Upper lobe of left lung (tissue), 6 donors: Measurements from ENCODE around the gene EXOC4. TPM values are rescaled to one million over a fixed set of nuclear protein-coding genes. Genes with fewer than 3 reads are reported as not detected.

Source experiments
- ATAC-seq, 2 donors: fragments of 200-7000 bp; cut with Tn5 transposase; one replicate each; pipeline ENCODE4 v1.9.1; 2022; ENCODE audit warnings: mild to moderate bottlenecking in 2 of 2, moderate library complexity in 2 of 2; ENCODE audit not compliant: low FRiP score in 2 of 2
- DNase-seq, 2 donors: peaks; one replicate each; pipeline ENCODE4 v3.0.0-alpha.2; 2019 to 2020
- H3K27ac ChIP-seq, 4 donors: fragments of 200-600 bp; sonication (generic); one replicate each; pipeline ENCODE4 v1.5.1; 2016 to 2019
- H3K27me3 ChIP-seq, 4 donors: fragments of 200-600 bp; sonication (generic); one replicate each; pipeline ENCODE4 v1.5.1; 2017 to 2019
- H3K36me3 ChIP-seq, 4 donors: fragments of 200-600 bp; sonication (generic); one replicate each; pipeline ENCODE4 v1.5.1; 2016 to 2019
- H3K4me1 ChIP-seq, 4 donors: fragments of 200-600 bp; sonication (generic); one replicate each; pipeline ENCODE4 v1.5.1; 2018 to 2019
- H3K4me3 ChIP-seq, 4 donors: fragments of 200-600 bp; sonication (generic); one replicate each; pipeline ENCODE4 v1.5.1; 2017 to 2019; ENCODE audit warnings: mild to moderate bottlenecking in 2 of 4, moderate library complexity in 1 of 4
- H3K9me3 ChIP-seq, 4 donors: fragments of 200-600 bp; sonication (generic); one replicate each; pipeline ENCODE4 v1.5.1; 2018 to 2019
- CTCF ChIP-seq, 6 experiments: fragments of 450-650 bp in 4 of 6; fragments of 200-600 bp in 2 of 6; sonication (generic) in 2 of 6; IDR thresholded peaks; one replicate each; pipeline ENCODE4 v1.5.1; 2016 to 2019; ENCODE audit warnings: antibody characterized with exemption in 6 of 6
- EP300 ChIP-seq, 4 donors: sonication (generic); formaldehyde crosslinking; IDR thresholded peaks; one replicate each; pipeline ENCODE4 v1.5.1; 2017; ENCODE audit warnings: antibody characterized with exemption in 4 of 4, control low read depth in 2 of 4
- POLR2A ChIP-seq, 4 donors: fragments of 450-650 bp; IDR thresholded peaks; one replicate each; pipeline ENCODE4 v1.5.1; 2016 to 2017; ENCODE audit warnings: antibody characterized with exemption in 4 of 4, mild to moderate bottlenecking in 2 of 4
- POLR2AphosphoS5 ChIP-seq, 2 donors: sonication (generic); formaldehyde crosslinking; IDR thresholded peaks; one replicate each; pipeline ENCODE4 v1.5.1; 2017; ENCODE audit warnings: antibody characterized with exemption in 2 of 2
- WGBS, 2 donors: methylation state at CpG; one replicate each; pipeline ENCODE4 v1.1.5; 2017 to 2018; 5-methylcytosine and 5-hydroxymethylcytosine counted together
- total RNA-seq, 6 donors: library from RNA; depleted of rRNA in 4 of 6; stranded (reverse); fragments of >200 nt in 4 of 6; gene quantifications; one replicate each; pipeline versions ENCODE4 v1.1.0 to v1.2.1, GENCODE V29; 2016 to 2021
- donor health status: DM: no; HTN: no; CAD: no; lungs with moderate emphysema.
- donor health status: DM: no; HTN: yes; CAD: no; lungs with severe emphysema.

Gene EXOC4
- total RNA-seq, 6 donors from 2014 or later = 56.3 to 325 (median 99.4) TPM

- Histone ChIP-seq H3K36me3 (no peaks in the 10 kb centered on the region), H3K27me3 (no peaks in the 10 kb centered on the region), H3K9me3 (no peaks in the 10 kb centered on the region), H3K4me3 (no peak overlapping the region), H3K4me1 (no peaks in the 10 kb centered on the region), H3K27ac (no peak overlapping the region)
- TF ChIP-seq POLR2AphosphoS5 (IDR thresholded peaks at IDR 0.05) (no peak), CTCF (IDR thresholded peaks at IDR 0.05) (no peak), EP300 (IDR thresholded peaks at IDR 0.05) (no peak), POLR2A (IDR thresholded peaks at IDR 0.05) (no peak)
- no peak for ATAC-seq
- DNase-seq = no peak
- WGBS, 2 donors = 79 to 83% methylated on average over 6 of the region's 6 CpGs
Measured at GRCh38 chr7:133584956-133585668, 332.2 kb downstream of the EXOC4 start.

- Histone ChIP-seq H3K4me1 (no peaks in the 10 kb centered on the region), H3K27ac (no peak overlapping the region), H3K27me3 (no peaks in the 10 kb centered on the region), H3K9me3 (no peaks in the 10 kb centered on the region), H3K36me3 (no peaks in the 10 kb centered on the region), H3K4me3 (no peak overlapping the region)
- ATAC-seq (no peak), DNase-seq (no peak)
- WGBS, 2 donors = 92 to 96% methylated on average over 3 of the region's 3 CpGs
- no peak for TF ChIP-seq EP300 (IDR thresholded peaks at IDR 0.05)
- no peak for TF ChIP-seq CTCF (IDR thresholded peaks at IDR 0.05)
Measured at GRCh38 chr7:133586253-133586652, 333.4 kb downstream of the EXOC4 start.

- DNase-seq (no peak), ATAC-seq (no peak)
- Histone ChIP-seq H3K27ac (no peak overlapping the region), H3K9me3 (no peaks in the 10 kb centered on the region), H3K4me1 (no peaks in the 10 kb centered on the region), H3K4me3 (no peak overlapping the region), H3K27me3 (no peaks in the 10 kb centered on the region), H3K36me3 (no peaks in the 10 kb centered on the region)
- no peak for TF ChIP-seq CTCF (IDR thresholded peaks at IDR 0.05)
- TF ChIP-seq POLR2A (IDR thresholded peaks at IDR 0.05) = no peak
- TF ChIP-seq POLR2AphosphoS5 (IDR thresholded peaks at IDR 0.05) = no peak
- no peak for TF ChIP-seq EP300 (IDR thresholded peaks at IDR 0.05)
Measured at GRCh38 chr7:133587903-133588302, 335.0 kb downstream of the EXOC4 start.

- no peaks in the 10 kb centered on the region for H3K27me3 ChIP-seq
Measured at GRCh38 chr7:133590795-133591194, 337.9 kb downstream of the EXOC4 start.

More at GRCh38 chr7:133590795-133591194, 337.9 kb downstream of the EXOC4 start:
- Histone ChIP-seq H3K9me3 (no peaks in the 10 kb centered on the region), H3K36me3 (no peaks in the 10 kb centered on the region), H3K4me3 (no peak overlapping the region), H3K27ac (no peak overlapping the region), H3K4me1 (no peaks in the 10 kb centered on the region)
- 90 to 96% methylated on average over 4 of the region's 4 CpGs for WGBS, 2 donors
- ATAC-seq = peak in 1 of 2 donors; percentile 26
- TF ChIP-seq CTCF (IDR thresholded peaks at IDR 0.05) (no peak), POLR2AphosphoS5 (IDR thresholded peaks at IDR 0.05) (no peak), POLR2A (IDR thresholded peaks at IDR 0.05) (no peak)
- DNase-seq = peak in 1 of 2 donors; percentile 6
